Astrocyte (in vitro differentiated cells and primary cell): ENCODE data around the gene TFEB.

Experiments used
- EZH2 ChIP-seq: IDR thresholded peaks from 2 replicates; pipeline ENCODE4 v1.6.1; 2012; ENCODE audit warnings: mild to moderate bottlenecking, low read length, inconsistent platforms; ENCODE audit not compliant: insufficient read depth
- TF ChIP-seq, protein P1 (sequence below): IDR thresholded peaks from 2 replicates; pipeline ENCODE4 v1.5.1; 2011; ENCODE audit warnings: low read depth, mild to moderate bottlenecking, inconsistent platforms, low read length, moderate library complexity; ENCODE audit not compliant: insufficient read depth

DNA sequence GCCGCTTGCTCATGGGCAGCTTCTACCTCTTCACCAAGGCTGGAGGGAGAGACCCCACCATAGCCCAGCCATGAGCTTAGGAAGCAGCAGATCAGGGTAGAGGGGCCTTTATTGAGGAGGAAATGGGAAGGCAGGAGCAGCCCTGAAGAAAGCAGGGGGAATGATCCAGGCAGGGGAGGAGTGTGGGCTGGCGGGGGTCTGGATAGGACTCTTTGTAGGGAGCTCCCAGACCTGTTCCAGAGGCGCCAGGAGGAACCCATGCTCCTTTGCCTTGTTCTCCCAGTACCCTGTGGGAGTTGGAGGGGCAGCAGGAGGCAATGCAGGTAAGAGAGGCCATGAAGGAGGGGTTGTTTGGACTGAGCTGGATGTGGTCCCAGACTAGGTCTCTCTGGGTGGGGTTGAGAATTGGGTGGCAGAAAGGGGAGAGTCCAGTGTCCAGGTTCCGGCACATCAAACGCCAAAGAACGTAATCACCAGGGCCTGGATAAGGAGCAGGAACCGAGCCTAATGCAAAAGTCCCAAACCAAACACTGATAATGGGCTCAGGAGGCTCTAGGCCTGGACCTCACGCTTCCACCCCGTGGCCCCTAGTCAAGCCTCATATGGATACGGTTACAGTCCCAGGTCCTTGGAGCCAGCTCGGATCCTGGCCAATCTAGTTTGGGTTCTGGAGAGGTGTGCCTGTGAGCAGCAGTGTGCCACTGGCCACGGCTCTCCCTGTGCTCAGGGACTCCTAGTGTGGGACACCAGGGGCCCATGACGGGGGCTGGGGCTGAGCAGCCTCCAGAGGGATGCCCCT, 23.9 kb upstream of the TFEB start:
- TF ChIP-seq, protein P1, sequence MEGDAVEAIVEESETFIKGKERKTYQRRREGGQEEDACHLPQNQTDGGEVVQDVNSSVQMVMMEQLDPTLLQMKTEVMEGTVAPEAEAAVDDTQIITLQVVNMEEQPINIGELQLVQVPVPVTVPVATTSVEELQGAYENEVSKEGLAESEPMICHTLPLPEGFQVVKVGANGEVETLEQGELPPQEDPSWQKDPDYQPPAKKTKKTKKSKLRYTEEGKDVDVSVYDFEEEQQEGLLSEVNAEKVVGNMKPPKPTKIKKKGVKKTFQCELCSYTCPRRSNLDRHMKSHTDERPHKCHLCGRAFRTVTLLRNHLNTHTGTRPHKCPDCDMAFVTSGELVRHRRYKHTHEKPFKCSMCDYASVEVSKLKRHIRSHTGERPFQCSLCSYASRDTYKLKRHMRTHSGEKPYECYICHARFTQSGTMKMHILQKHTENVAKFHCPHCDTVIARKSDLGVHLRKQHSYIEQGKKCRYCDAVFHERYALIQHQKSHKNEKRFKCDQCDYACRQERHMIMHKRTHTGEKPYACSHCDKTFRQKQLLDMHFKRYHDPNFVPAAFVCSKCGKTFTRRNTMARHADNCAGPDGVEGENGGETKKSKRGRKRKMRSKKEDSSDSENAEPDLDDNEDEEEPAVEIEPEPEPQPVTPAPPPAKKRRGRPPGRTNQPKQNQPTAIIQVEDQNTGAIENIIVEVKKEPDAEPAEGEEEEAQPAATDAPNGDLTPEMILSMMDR: no peak
- no peak for TF ChIP-seq EZH2
